ENCODE data around the gene ACSS2. TPM values are rescaled to one million over a fixed set of nuclear protein-coding genes. Genes with fewer than 3 reads are reported as not detected.

ACSS2 gene
- total RNA-seq, 1 donor from 2014 or later, result 18.7 TPM

GRCh38 chr20:34881689-34882088 lies 5.3 kb downstream of the ACSS2 start:
- Mint-ChIP-seq H3K9me3 (ENCODE audit: unreplicated experiment) (no peaks in the 10 kb centered on the region), H3K4me3 (ENCODE audit: unreplicated experiment) (no peak overlapping the region), H3K4me1 (ENCODE audit: low read depth, unreplicated experiment) (peaks cover 4% of the 10 kb centered on the region), H3K27ac (ENCODE audit: unreplicated experiment) (no peak overlapping the region), H3K27me3 (ENCODE audit: low read depth, unreplicated experiment) (peaks cover 2% of the 10 kb centered on the region), H3K36me3 (ENCODE audit: low read depth, unreplicated experiment) (no peaks in the 10 kb centered on the region)
- H3K9ac ChIP-seq (ENCODE audit: low read length), result no peak overlapping the region
- no peak overlapping the region for H3K4me3 ChIP-seq (ENCODE audit: insufficient read depth, low read depth, low read length)
- H3K4me1 ChIP-seq (ENCODE audit: insufficient read depth, low read length), result peaks cover 5% of the 10 kb centered on the region
- no peaks in the 10 kb centered on the region for H3K27me3 ChIP-seq (ENCODE audit: insufficient read depth, low read length)
- H3K9me3 ChIP-seq (ENCODE audit: insufficient read depth, low read depth, low read length), result no peaks in the 10 kb centered on the region
- H3K27ac ChIP-seq (ENCODE audit: low read depth, low read length), result no peak overlapping the region
- peaks cover 7% of the 10 kb centered on the region for H4K20me1 ChIP-seq (ENCODE audit: insufficient read depth, low read length)
- H2AFZ ChIP-seq (ENCODE audit: low read depth, low read length), result no peak overlapping the region
- no peaks in the 10 kb centered on the region for H3K36me3 ChIP-seq (ENCODE audit: insufficient read depth, low read length)
- peaks cover 4% of the 10 kb centered on the region for H3K79me2 ChIP-seq (ENCODE audit: insufficient read depth, low read length)
- no peak for DNase-seq (ENCODE audit: low read depth)
- no peak overlapping the region for H3K4me2 ChIP-seq (ENCODE audit: low read length)
- FAIRE-seq, result no peak
- no peak for TF ChIP-seq EZH2 (IDR thresholded peaks at IDR 0.05; ENCODE audit: insufficient read depth, low read length)
- TF ChIP-seq, protein P1, sequence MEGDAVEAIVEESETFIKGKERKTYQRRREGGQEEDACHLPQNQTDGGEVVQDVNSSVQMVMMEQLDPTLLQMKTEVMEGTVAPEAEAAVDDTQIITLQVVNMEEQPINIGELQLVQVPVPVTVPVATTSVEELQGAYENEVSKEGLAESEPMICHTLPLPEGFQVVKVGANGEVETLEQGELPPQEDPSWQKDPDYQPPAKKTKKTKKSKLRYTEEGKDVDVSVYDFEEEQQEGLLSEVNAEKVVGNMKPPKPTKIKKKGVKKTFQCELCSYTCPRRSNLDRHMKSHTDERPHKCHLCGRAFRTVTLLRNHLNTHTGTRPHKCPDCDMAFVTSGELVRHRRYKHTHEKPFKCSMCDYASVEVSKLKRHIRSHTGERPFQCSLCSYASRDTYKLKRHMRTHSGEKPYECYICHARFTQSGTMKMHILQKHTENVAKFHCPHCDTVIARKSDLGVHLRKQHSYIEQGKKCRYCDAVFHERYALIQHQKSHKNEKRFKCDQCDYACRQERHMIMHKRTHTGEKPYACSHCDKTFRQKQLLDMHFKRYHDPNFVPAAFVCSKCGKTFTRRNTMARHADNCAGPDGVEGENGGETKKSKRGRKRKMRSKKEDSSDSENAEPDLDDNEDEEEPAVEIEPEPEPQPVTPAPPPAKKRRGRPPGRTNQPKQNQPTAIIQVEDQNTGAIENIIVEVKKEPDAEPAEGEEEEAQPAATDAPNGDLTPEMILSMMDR (IDR thresholded peaks at IDR 0.05; ENCODE audit: insufficient read depth, low read depth, low read length), result no peak

DNA sequence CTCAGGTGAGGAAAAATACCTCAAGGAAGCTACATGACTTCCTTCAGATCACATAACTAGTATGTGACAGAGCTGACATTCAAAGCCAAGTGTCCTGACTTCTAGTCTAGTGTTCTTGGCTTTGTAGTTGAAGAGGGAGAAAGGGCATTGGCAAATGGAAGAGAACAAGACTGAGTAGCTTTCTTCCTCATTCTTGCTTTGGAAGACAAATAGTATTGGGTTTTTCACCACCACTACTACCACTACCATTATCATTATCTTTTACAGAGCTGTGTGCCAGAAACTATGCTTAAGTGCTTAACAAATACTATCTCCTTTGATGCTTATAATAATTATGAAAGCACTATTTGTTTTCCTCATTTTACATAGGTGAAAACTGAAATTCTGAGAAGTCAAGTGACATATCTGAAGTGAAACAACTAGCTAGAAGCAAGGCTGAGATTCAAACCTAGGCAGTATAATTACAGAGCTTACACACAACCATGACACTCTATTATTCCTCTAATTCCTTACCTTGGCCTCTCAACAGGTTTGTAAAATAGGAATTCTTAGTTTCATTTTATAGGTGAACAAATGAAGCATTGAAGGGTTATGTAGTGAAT lies 6.8 kb downstream of the ACSS2 start:
- no peak overlapping the region for H3K4me2 ChIP-seq (ENCODE audit: low read length)
- H3K27ac Mint-ChIP-seq (ENCODE audit: unreplicated experiment), result no peak overlapping the region
- no peak for DNase-seq (ENCODE audit: low read depth)
- no peaks in the 10 kb centered on the region for H3K36me3 Mint-ChIP-seq (ENCODE audit: low read depth, unreplicated experiment)
- no peaks in the 10 kb centered on the region for H3K9me3 Mint-ChIP-seq (ENCODE audit: unreplicated experiment)
- TF ChIP-seq, protein P1 (IDR thresholded peaks at IDR 0.05; ENCODE audit: insufficient read depth, low read depth, low read length), result no peak
- no peak for TF ChIP-seq EZH2 (IDR thresholded peaks at IDR 0.05; ENCODE audit: insufficient read depth, low read length)
- no peaks in the 10 kb centered on the region for H3K27me3 ChIP-seq (ENCODE audit: insufficient read depth, low read length)
- H3K9me3 ChIP-seq (ENCODE audit: insufficient read depth, low read depth, low read length), result no peaks in the 10 kb centered on the region
- no peaks in the 10 kb centered on the region for H3K27me3 Mint-ChIP-seq (ENCODE audit: low read depth, unreplicated experiment)
- H3K79me2 ChIP-seq (ENCODE audit: insufficient read depth, low read length), result no peaks in the 10 kb centered on the region
- H3K4me3 ChIP-seq (ENCODE audit: insufficient read depth, low read depth, low read length), result no peak overlapping the region
- no peak for FAIRE-seq
- H2AFZ ChIP-seq (ENCODE audit: low read depth, low read length), result no peak overlapping the region
- H3K4me1 Mint-ChIP-seq (ENCODE audit: low read depth, unreplicated experiment), result no peaks in the 10 kb centered on the region
- no peaks in the 10 kb centered on the region for H3K4me1 ChIP-seq (ENCODE audit: insufficient read depth, low read length)
- H4K20me1 ChIP-seq (ENCODE audit: insufficient read depth, low read length), result peaks cover 4% of the 10 kb centered on the region
- no peaks in the 10 kb centered on the region for H3K36me3 ChIP-seq (ENCODE audit: insufficient read depth, low read length)
- no peak overlapping the region for H3K27ac ChIP-seq (ENCODE audit: low read depth, low read length)
- H3K9ac ChIP-seq (ENCODE audit: low read length), result no peak overlapping the region
- H3K4me3 Mint-ChIP-seq (ENCODE audit: unreplicated experiment), result no peak overlapping the region

GRCh38 chr20:34883809-34884208 lies 7.4 kb downstream of the ACSS2 start:
- Mint-ChIP-seq H3K9me3 (ENCODE audit: unreplicated experiment) (no peaks in the 10 kb centered on the region), H3K4me1 (ENCODE audit: low read depth, unreplicated experiment) (no peaks in the 10 kb centered on the region), H3K4me3 (ENCODE audit: unreplicated experiment) (no peak overlapping the region), H3K27ac (ENCODE audit: unreplicated experiment) (no peak overlapping the region), H3K36me3 (ENCODE audit: low read depth, unreplicated experiment) (no peaks in the 10 kb centered on the region), H3K27me3 (ENCODE audit: low read depth, unreplicated experiment) (no peaks in the 10 kb centered on the region)
- TF ChIP-seq, protein P1 (IDR thresholded peaks at IDR 0.05; ENCODE audit: insufficient read depth, low read depth, low read length), result no peak
- no peak for TF ChIP-seq EZH2 (IDR thresholded peaks at IDR 0.05; ENCODE audit: insufficient read depth, low read length)
- Histone ChIP-seq H3K79me2 (ENCODE audit: insufficient read depth, low read length) (no peaks in the 10 kb centered on the region), H3K4me1 (ENCODE audit: insufficient read depth, low read length) (no peaks in the 10 kb centered on the region), H3K27ac (ENCODE audit: low read depth, low read length) (no peak overlapping the region), H3K4me3 (ENCODE audit: insufficient read depth, low read depth, low read length) (no peak overlapping the region), H2AFZ (ENCODE audit: low read depth, low read length) (no peak overlapping the region), H3K9me3 (ENCODE audit: insufficient read depth, low read depth, low read length) (no peaks in the 10 kb centered on the region), H3K4me2 (ENCODE audit: low read length) (no peak overlapping the region), H3K9ac (ENCODE audit: low read length) (no peak overlapping the region), H4K20me1 (ENCODE audit: insufficient read depth, low read length) (peaks cover 4% of the 10 kb centered on the region), H3K36me3 (ENCODE audit: insufficient read depth, low read length) (no peaks in the 10 kb centered on the region), H3K27me3 (ENCODE audit: insufficient read depth, low read length) (no peaks in the 10 kb centered on the region)
- DNase-seq (ENCODE audit: low read depth) (no peak), FAIRE-seq (no peak)
